Thymus (tissue), 11 donors: ENCODE results near the gene ADAM17. TPM values are rescaled to one million over a fixed set of nuclear protein-coding genes. Genes with fewer than 3 reads are reported as not detected.
"Not testable (repeated sequence)": the region's sequence is repeated elsewhere in the genome, so short reads cannot be mapped to it uniquely, and the experiment has no call there.

Experiments used
- DNase-seq, 9 donors: peaks; one replicate each; pipeline ENCODE4 v3.0.0-alpha.2; 2013; ENCODE audit warnings: low spot score in 9 of 9, low read depth in 6 of 9, missing footprints in 1 of 9
- H3K27ac ChIP-seq, 2 donors: one replicate each; pipeline ENCODE4 v1.5.1; 2013; ENCODE audit warnings: control low read depth in 1 of 2, low read depth in 1 of 2, low read length in 1 of 2, mild to moderate bottlenecking in 1 of 2, moderate library complexity in 1 of 2
- H3K27me3 ChIP-seq, 2 donors: one replicate each; pipeline ENCODE4 v1.5.1; 2013; ENCODE audit warnings: low read length in 1 of 2; ENCODE audit not compliant: control insufficient read depth in 2 of 2, insufficient read depth in 1 of 2
- H3K36me3 ChIP-seq, 2 donors: one replicate each; pipeline ENCODE4 v1.5.1; 2013; ENCODE audit warnings: low read length in 1 of 2, mild to moderate bottlenecking in 1 of 2, moderate library complexity in 1 of 2; ENCODE audit not compliant: control insufficient read depth in 2 of 2, insufficient read depth in 2 of 2
- H3K4me1 ChIP-seq, 2 donors: one replicate each; pipeline ENCODE4 v1.5.1; 2013; ENCODE audit warnings: low read length in 2 of 2; ENCODE audit not compliant: control insufficient read depth in 2 of 2, insufficient read depth in 2 of 2
- H3K4me3 ChIP-seq, 2 donors: one replicate each; pipeline ENCODE4 v1.5.1; 2013; ENCODE audit warnings: low read length in 2 of 2, control low read depth in 1 of 2, mild to moderate bottlenecking in 1 of 2
- H3K9me3 ChIP-seq, 2 donors: one replicate each; pipeline ENCODE4 v1.5.1; 2013; ENCODE audit warnings: low read length in 1 of 2, mild to moderate bottlenecking in 1 of 2; ENCODE audit not compliant: control insufficient read depth in 2 of 2, insufficient read depth in 1 of 2
- WGBS: extraction: QIAGEN DNeasy Blood & Tissue Kit; methylation state at CpG from one replicate; pipeline ENCODE4 v1.1.7; 2013; 5-methylcytosine and 5-hydroxymethylcytosine counted together
- polyA plus RNA-seq: library from polyadenylated mRNA; stranded (reverse); fragments of 200-250 nt; gene quantifications from one replicate; pipeline ENCODE4 v1.2.3, GENCODE V29; 2013
- total RNA-seq: library from RNA; stranded (reverse); fragments of 120-200 nt; gene quantifications from one replicate; pipeline ENCODE4 v1.2.4, GENCODE V29; 2013
- donor health status: healthy.

Gene ADAM17
- total and polyA plus RNA-seq, 2 donors, result 14.0 to 16.7 TPM

DNA sequence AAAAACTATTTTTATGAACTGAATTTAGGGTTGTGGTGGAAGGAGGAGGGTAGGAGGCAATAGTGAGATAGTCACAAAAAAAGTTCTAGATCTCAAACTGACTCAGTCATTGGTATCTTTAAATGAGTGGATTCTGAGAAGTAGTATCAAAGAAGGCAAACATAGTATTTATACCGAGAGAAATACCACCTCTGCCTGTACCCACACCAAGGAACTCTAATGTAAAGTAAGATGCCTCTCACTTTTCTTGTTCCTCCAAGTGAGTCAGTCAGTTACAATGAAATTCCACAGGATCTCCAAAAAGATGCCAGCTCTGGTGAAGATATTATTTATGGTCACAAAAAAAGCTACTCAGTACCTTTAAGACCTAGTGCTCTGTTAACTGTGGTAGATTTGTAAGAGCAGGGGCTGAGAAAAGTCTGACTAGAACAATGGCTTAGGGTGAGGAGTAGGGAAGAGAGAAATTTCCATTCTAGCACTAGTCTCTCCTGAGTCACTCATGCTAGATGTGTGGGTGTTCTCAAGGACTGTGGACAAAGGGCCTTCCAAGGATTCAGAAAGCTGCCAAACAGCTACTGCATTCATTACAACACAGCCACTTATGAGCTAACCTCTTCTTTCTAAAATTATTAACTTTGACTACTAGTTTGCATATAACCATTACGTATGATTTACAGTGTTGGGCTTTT is 38.9 kb upstream of the ADAM17 start:
- Histone ChIP-seq H3K27ac (no peak overlapping the region), H3K4me3 (no peak overlapping the region), H3K9me3 (no peaks in the 10 kb centered on the region), H3K27me3 (no peaks in the 10 kb centered on the region), H3K4me1 (peaks cover 0 to 3% of the 10 kb centered on the region in 2 donors), H3K36me3 (peaks cover 14 to 46% of the 10 kb centered on the region in 2 donors)
- WGBS, result 91% methylated on average over 2 of the region's 2 CpGs
- no peak for DNase-seq

GRCh38 chr2:9593925-9594324 is 38.3 kb upstream of the ADAM17 start:
- Histone ChIP-seq H3K4me1 (peaks cover 0 to 3% of the 10 kb centered on the region in 2 donors), H3K4me3 (no peak overlapping the region), H3K36me3 (peaks cover 8 to 44% of the 10 kb centered on the region in 2 donors), H3K9me3 (no peaks in the 10 kb centered on the region), H3K27ac (no peak overlapping the region), H3K27me3 (no peaks in the 10 kb centered on the region)
- 97% methylated on average over 4 of the region's 4 CpGs for WGBS
- DNase-seq, result no peak

DNA sequence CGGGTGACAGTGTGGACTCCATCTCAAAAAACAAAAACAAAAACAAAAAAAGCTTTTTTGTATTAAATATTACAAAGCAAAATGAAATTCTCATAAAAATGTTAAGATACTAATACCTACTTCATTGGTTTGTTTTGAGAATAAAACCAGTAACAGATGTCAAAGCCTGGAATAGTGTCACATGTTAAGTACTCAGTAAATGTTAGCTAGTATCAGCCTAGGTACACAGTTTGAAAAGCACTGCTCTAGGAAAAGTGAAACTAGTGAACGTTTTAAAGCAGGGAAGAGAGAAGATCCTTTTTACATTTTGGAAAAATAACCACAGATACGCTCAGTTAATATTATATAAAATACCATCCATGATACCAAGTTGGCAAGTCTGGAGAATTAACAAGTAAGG is 37.1 kb upstream of the ADAM17 start:
- WGBS, result 89% methylated on average over 3 of the region's 3 CpGs
- no peak for DNase-seq
- H3K4me3 ChIP-seq, result no peak overlapping the region
- no peaks in the 10 kb centered on the region for H3K27me3 ChIP-seq
- H3K36me3 ChIP-seq, result peaks cover 5 to 44% of the 10 kb centered on the region in 2 donors
- H3K4me1 ChIP-seq, result peaks cover 0 to 3% of the 10 kb centered on the region in 2 donors
- no peaks in the 10 kb centered on the region for H3K9me3 ChIP-seq
- no peak overlapping the region for H3K27ac ChIP-seq

DNA sequence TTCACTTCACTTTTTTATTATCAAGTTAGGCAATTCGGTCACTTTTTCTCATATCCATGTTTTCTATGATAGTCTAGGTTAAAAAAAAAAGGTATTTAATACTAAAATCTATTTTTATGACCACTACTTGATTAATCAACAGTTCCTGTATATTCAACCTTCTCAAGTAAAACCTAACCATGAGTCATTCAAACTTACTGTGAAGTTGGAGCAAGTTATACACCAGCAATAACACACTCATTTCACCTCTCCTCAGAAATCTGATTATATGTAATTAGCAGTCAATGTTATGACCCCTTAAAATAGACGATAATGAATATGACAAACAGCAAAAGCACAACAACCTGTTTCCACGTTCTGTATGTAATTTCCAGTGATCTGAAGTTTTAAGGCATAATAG is 35.0 kb upstream of the ADAM17 start:
- DNase-seq, result no peak
- H3K4me1 ChIP-seq, result peaks cover 0 to 3% of the 10 kb centered on the region in 2 donors
- no peaks in the 10 kb centered on the region for H3K27me3 ChIP-seq
- no peaks in the 10 kb centered on the region for H3K9me3 ChIP-seq
- WGBS, result 97% methylated on average over 3 of the region's 3 CpGs
- no peak overlapping the region for H3K27ac ChIP-seq
- H3K36me3 ChIP-seq, result peaks cover 7 to 60% of the 10 kb centered on the region in 2 donors
- no peak overlapping the region for H3K4me3 ChIP-seq

DNA sequence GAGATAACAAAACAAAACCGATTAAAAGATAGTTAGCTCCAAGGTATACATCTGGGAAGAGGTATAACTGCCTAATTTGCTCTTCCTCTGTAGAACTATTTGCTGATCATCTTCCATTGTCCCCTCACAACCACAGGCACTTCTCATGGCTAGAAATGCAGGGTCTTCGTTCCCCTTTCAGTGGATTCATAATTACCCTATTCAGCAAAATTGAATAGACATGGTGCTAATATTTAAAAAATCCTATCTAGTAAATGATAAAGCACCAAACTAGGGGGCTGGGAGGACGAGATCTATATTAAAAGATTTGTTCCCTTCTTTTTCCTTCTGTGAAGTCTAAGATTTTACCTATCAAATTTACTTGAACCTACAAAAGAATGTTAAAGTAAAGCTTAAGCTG is 30.8 kb upstream of the ADAM17 start:
- H3K4me1 ChIP-seq, result no peaks in the 10 kb centered on the region
- no peak for DNase-seq
- peaks cover 10 to 76% of the 10 kb centered on the region in 2 donors for H3K36me3 ChIP-seq
- H3K27ac ChIP-seq, result no peak overlapping the region
- H3K4me3 ChIP-seq, result no peak overlapping the region
- WGBS, result 99% methylated on average over 3 of the region's 3 CpGs
- no peaks in the 10 kb centered on the region for H3K9me3 ChIP-seq
- H3K27me3 ChIP-seq, result no peaks in the 10 kb centered on the region

GRCh38 chr2:9585486-9585885 is 29.9 kb upstream of the ADAM17 start:
- H3K27ac ChIP-seq, result no peak overlapping the region
- H3K27me3 ChIP-seq, result no peaks in the 10 kb centered on the region
- 98% methylated on average over 5 of the region's 5 CpGs for WGBS
- DNase-seq, result no peak
- peaks cover 10 to 69% of the 10 kb centered on the region in 2 donors for H3K36me3 ChIP-seq
- no peak overlapping the region for H3K4me3 ChIP-seq
- no peaks in the 10 kb centered on the region for H3K9me3 ChIP-seq
- H3K4me1 ChIP-seq, result no peaks in the 10 kb centered on the region

- not testable (repeated sequence) for H3K4me1 ChIP-seq, DNase-seq, H3K27ac ChIP-seq, H3K9me3 ChIP-seq, H3K27me3 ChIP-seq, H3K4me3 ChIP-seq
- peaks cover 10 to 65% of the 10 kb centered on the region in 2 donors for H3K36me3 ChIP-seq
Observed at GRCh38 chr2:9584902-9585301, 29.3 kb upstream of the ADAM17 start.

GRCh38 chr2:9582624-9583023 is 27.0 kb upstream of the ADAM17 start:
- Histone ChIP-seq H3K36me3 (peaks cover 5 to 47% of the 10 kb centered on the region in 2 donors), H3K4me3 (no peak overlapping the region), H3K4me1 (no peaks in the 10 kb centered on the region), H3K27ac (no peak overlapping the region), H3K27me3 (no peaks in the 10 kb centered on the region), H3K9me3 (no peaks in the 10 kb centered on the region)
- DNase-seq, result no peak
- WGBS, result 99% methylated on average over 5 of the region's 5 CpGs

DNA sequence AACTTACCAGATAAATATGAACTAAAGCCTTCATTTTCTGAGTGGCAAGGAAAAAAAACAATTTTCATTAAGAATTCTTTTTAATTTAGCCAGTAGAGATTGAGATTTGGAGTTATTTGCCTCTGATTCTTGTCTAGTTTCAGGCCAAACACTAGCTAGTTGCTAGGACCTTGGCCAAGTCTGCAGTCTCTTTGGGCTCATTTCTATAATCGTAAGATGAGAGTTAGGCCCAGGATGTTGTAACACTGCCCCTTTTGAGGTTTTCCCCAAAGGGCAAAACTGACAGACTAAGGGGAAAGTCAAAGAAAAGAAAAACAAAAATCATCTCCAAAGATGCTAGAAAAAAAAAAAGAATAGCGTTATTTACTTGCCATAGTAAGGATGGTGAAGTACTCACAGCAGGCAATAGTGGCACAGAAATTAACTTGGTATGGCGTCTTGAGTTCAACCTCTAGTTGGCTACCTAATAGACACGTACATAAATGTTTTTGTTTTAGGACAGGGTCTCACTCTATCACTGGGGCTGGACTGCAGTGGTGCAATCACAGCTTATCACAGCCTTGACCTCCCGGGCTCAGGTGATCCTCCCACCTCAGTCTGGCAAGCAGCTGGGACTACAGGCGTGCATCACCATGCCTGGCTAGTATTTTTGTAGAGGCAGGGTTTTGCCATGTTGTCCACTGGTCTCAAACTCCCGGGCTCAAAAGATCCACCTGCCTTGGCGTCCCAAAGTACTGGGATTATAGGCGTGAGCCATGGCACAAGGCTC is 23.0 kb upstream of the ADAM17 start:
- H3K27me3 ChIP-seq, result no peaks in the 10 kb centered on the region
- no peak for DNase-seq
- peaks cover 0 to 15% of the 10 kb centered on the region in 2 donors for H3K36me3 ChIP-seq
- H3K27ac ChIP-seq, result no peak overlapping the region
- no peaks in the 10 kb centered on the region for H3K9me3 ChIP-seq
- H3K4me1 ChIP-seq, result no peaks in the 10 kb centered on the region
- no peak overlapping the region for H3K4me3 ChIP-seq
- 96% methylated on average over 9 of the region's 9 CpGs for WGBS
